Liver (tissue), 9 donors: ENCODE data around the gene TEX12. TPM values are rescaled to one million over a fixed set of nuclear protein-coding genes. Genes with fewer than 3 reads are reported as not detected.

Experiments
- DNase-seq: peaks from one replicate; pipeline ENCODE4 v3.0.0-alpha.2; 2017; ENCODE audit warnings: low spot score
- H3K27ac ChIP-seq, 2 donors: one replicate each; pipeline ENCODE4 v1.7.0; 2013; ENCODE audit warnings: inconsistent platforms in 2 of 2, low read length in 2 of 2, control low read depth in 1 of 2, low read depth in 1 of 2, mild to moderate bottlenecking in 1 of 2
- H3K27me3 ChIP-seq, 4 donors: one replicate each; pipeline versions ENCODE4 v1.6.1 to v1.7.0; 2013; ENCODE audit warnings: low read length in 3 of 4, inconsistent platforms in 1 of 4, mild to moderate bottlenecking in 1 of 4, moderate library complexity in 1 of 4; ENCODE audit not compliant: control insufficient read depth in 4 of 4, insufficient read depth in 4 of 4
- H3K36me3 ChIP-seq, 4 donors: one replicate each; pipeline versions ENCODE4 v1.6.1 to v1.7.0; 2013; ENCODE audit warnings: low read length in 3 of 4, mild to moderate bottlenecking in 3 of 4, low read depth in 1 of 4, moderate library complexity in 1 of 4; ENCODE audit not compliant: control insufficient read depth in 4 of 4, insufficient read depth in 3 of 4
- H3K4me1 ChIP-seq, 4 donors: one replicate each; pipeline versions ENCODE4 v1.6.1 to v1.7.0; 2013; ENCODE audit warnings: low read length in 3 of 4, mild to moderate bottlenecking in 3 of 4, moderate library complexity in 1 of 4; ENCODE audit not compliant: control insufficient read depth in 4 of 4, insufficient read depth in 4 of 4
- H3K4me3 ChIP-seq, 3 donors: one replicate each; pipeline versions ENCODE4 v1.6.1 to v1.7.0; 2013; ENCODE audit warnings: low read length in 3 of 3, control low read depth in 1 of 3, low read depth in 1 of 3, mild to moderate bottlenecking in 1 of 3
- H3K9ac ChIP-seq, 2 donors: one replicate each; pipeline ENCODE4 v1.7.0; 2013; ENCODE audit warnings: low read length in 2 of 2, mild to moderate bottlenecking in 2 of 2, moderate library complexity in 2 of 2, control low read depth in 1 of 2, low read depth in 1 of 2
- H3K9me3 ChIP-seq, 4 donors: one replicate each; pipeline versions ENCODE4 v1.6.1 to v1.7.0; 2013; ENCODE audit warnings: low read length in 3 of 4; ENCODE audit not compliant: control insufficient read depth in 4 of 4
- CTCF ChIP-seq: fragments of 150-350 bp; IDR thresholded peaks from 2 replicates; pipeline ENCODE4 v1.5.1; 2017; ENCODE audit warnings: improper control_type of control experiment, low read depth, low read length; ENCODE audit not compliant: missing input control
- EGR1 ChIP-seq, 2 donors: IDR thresholded peaks; 2 replicates each; pipeline ENCODE4 v1.6.1; 2016 to 2018; ENCODE audit warnings: antibody characterized with exemption in 2 of 2, low read depth in 2 of 2
- FOXA2 ChIP-seq: IDR thresholded peaks from 2 replicates; pipeline ENCODE4 v1.6.1; 2016; ENCODE audit warnings: antibody characterized with exemption
- GABPA ChIP-seq, 2 donors: IDR thresholded peaks in 1 of 2; conservative IDR thresholded peaks in 1 of 2; 2 replicates each; pipeline ENCODE4 v1.6.1; 2016; ENCODE audit warnings: antibody characterized with exemption in 2 of 2, mild to moderate bottlenecking in 1 of 2, moderate library complexity in 1 of 2
- HNF4A ChIP-seq, 2 donors: conservative IDR thresholded peaks; 2 replicates each; pipeline ENCODE4 v1.6.1; 2016; ENCODE audit warnings: antibody characterized with exemption in 2 of 2, mild to moderate bottlenecking in 2 of 2
- HNF4G ChIP-seq: IDR thresholded peaks from 2 replicates; pipeline ENCODE4 v1.6.1; 2016; ENCODE audit warnings: antibody characterized with exemption
- MAX ChIP-seq: IDR thresholded peaks from 2 replicates; pipeline ENCODE4 v1.6.1; 2016; ENCODE audit warnings: antibody characterized with exemption
- RAD21 ChIP-seq, 2 donors: IDR thresholded peaks; 2 replicates each; pipeline ENCODE4 v1.6.1; 2016; ENCODE audit warnings: antibody characterized with exemption in 2 of 2, mild to moderate bottlenecking in 2 of 2
- RXRA ChIP-seq, 2 donors: IDR thresholded peaks; 2 replicates each; pipeline ENCODE4 v1.6.1; 2017 to 2018; ENCODE audit warnings: antibody characterized with exemption in 2 of 2, mild to moderate bottlenecking in 1 of 2
- TAF1 ChIP-seq: conservative IDR thresholded peaks from 2 replicates; pipeline ENCODE4 v1.6.1; 2016; ENCODE audit warnings: antibody characterized with exemption, mild to moderate bottlenecking
- YY1 ChIP-seq: IDR thresholded peaks from 2 replicates; pipeline ENCODE4 v1.6.1; 2016; ENCODE audit warnings: antibody characterized with exemption, mild to moderate bottlenecking
- WGBS: extraction: QIAGEN DNeasy Blood & Tissue Kit; methylation state at CpG from one replicate; pipeline ENCODE4 v1.1.7; 2013; 5-methylcytosine and 5-hydroxymethylcytosine counted together
- polyA plus RNA-seq, 2 donors: library from polyadenylated mRNA; stranded (reverse) in 1 of 2; unstranded in 1 of 2; fragments of 200-250 nt in 1 of 2; fragments of >200 nt in 1 of 2; fragmentation: Nextera tagmentation in 1 of 2; extraction: Ambion mirVana in 1 of 2; gene quantifications; one replicate each; pipeline versions ENCODE4 v1.2.1 to v1.2.3, GENCODE V29; 2013 to 2015
- total RNA-seq, 2 donors: library from RNA; depleted of rRNA; stranded (reverse); fragments of >200 nt; gene quantifications; one replicate each; pipeline ENCODE4 v1.2.3, GENCODE V29; 2014
- donor health status: healthy.
- donor health status: healthy.
- donor health status: healthy.
- donor health status: healthy.
- donor health status: healthy.

TEX12 gene
- total and polyA plus RNA-seq, 4 donors, result 0.07 to 0.42 (median 0.29) TPM; not detected in 1

GRCh38 chr11:112166562-112166961 is 610 bp upstream of the TEX12 start:
- no peak overlapping the region for H3K9ac ChIP-seq
- no peak overlapping the region for H3K4me3 ChIP-seq
- H3K27me3 ChIP-seq, result no peaks in the 10 kb centered on the region
- H3K9me3 ChIP-seq, result no peaks in the 10 kb centered on the region
- H3K4me1 ChIP-seq, result peaks cover 3 to 20% (median 13%) of the 10 kb centered on the region in 4 donors
- H3K36me3 ChIP-seq, result no peaks in the 10 kb centered on the region
- WGBS, result 55% methylated on average over 8 of the region's 8 CpGs
- no peak overlapping the region for H3K27ac ChIP-seq
- TF ChIP-seq HNF4G, result no peak
- no peak for TF ChIP-seq CTCF
- no peak for TF ChIP-seq YY1
- TF ChIP-seq MAX, result no peak
- TF ChIP-seq HNF4A (conservative IDR thresholded peaks at IDR 0.05), result peak in 1 of 2 donors; percentile 37
- no peak for TF ChIP-seq GABPA (IDR thresholded peaks at IDR 0.05 in 1 of 2, conservative IDR thresholded peaks at IDR 0.05 in 1 of 2)
- TF ChIP-seq RAD21 (IDR thresholded peaks at IDR 0.05), result no peak
- TF ChIP-seq RXRA (IDR thresholded peaks at IDR 0.05), result peak in 1 of 2 donors; percentile 33
- no peak for TF ChIP-seq FOXA2
- TF ChIP-seq TAF1, result no peak
- no peak for DNase-seq

GRCh38 chr11:112172362-112172994 is 5.3 kb downstream of the TEX12 start:
- Histone ChIP-seq H3K27me3 (no peaks in the 10 kb centered on the region), H3K4me3 (no peak overlapping the region), H3K9me3 (no peaks in the 10 kb centered on the region), H3K4me1 (no peaks in the 10 kb centered on the region), H3K36me3 (no peaks in the 10 kb centered on the region), H3K27ac (no peak overlapping the region), H3K9ac (no peak overlapping the region)
- 67% methylated on average over 2 of the region's 2 CpGs for WGBS
- TF ChIP-seq MAX (no peak), EGR1 (IDR thresholded peaks at IDR 0.05; ENCODE audit: low read depth in 2 of 2) (no peak), HNF4A (conservative IDR thresholded peaks at IDR 0.05) (no peak), RAD21 (IDR thresholded peaks at IDR 0.05) (no peak), TAF1 (no peak), GABPA (IDR thresholded peaks at IDR 0.05 in 1 of 2, conservative IDR thresholded peaks at IDR 0.05 in 1 of 2) (no peak)
- DNase-seq, result no peak

GRCh38 chr11:112173152-112173551 is 6.0 kb downstream of the TEX12 start:
- no peak overlapping the region for H3K9ac ChIP-seq
- no peak overlapping the region for H3K4me3 ChIP-seq
- H3K9me3 ChIP-seq, result no peaks in the 10 kb centered on the region
- H3K4me1 ChIP-seq, result no peaks in the 10 kb centered on the region
- DNase-seq, result no peak
- H3K27me3 ChIP-seq, result no peaks in the 10 kb centered on the region
- 49% methylated on average over 3 of the region's 3 CpGs for WGBS
- H3K27ac ChIP-seq, result no peak overlapping the region
- no peaks in the 10 kb centered on the region for H3K36me3 ChIP-seq
- no peak for TF ChIP-seq GABPA (IDR thresholded peaks at IDR 0.05 in 1 of 2, conservative IDR thresholded peaks at IDR 0.05 in 1 of 2)
- TF ChIP-seq HNF4A (conservative IDR thresholded peaks at IDR 0.05), result peak; percentile 60 to 61
- TF ChIP-seq RXRA (IDR thresholded peaks at IDR 0.05), result no peak
